Activated CD4-positive, alpha-beta memory T cell treated with anti-CD3 and anti-CD28 coated beads for 36 hours (primary cell): ENCODE measurements around the gene PIAS3. TPM values are rescaled to one million over a fixed set of nuclear protein-coding genes. Genes with fewer than 3 reads are reported as not detected.
"Not testable (repeated sequence)": the region's sequence is repeated elsewhere in the genome, so short reads cannot be mapped to it uniquely, and the experiment has no call there.

Source experiments
- CTCF ChIA-PET: fragments of 350-600 bp; sonication (Branson Sonifier 250); formaldehyde crosslinking; loops from one replicate; lab custom pipeline; 2021; ENCODE audit warnings: antibody characterized with exemption, inconsistent platforms; lab: Charles Lee
- POLR2A ChIA-PET: fragments of 350-600 bp; sonication (Branson Sonifier 250); formaldehyde crosslinking; loops from one replicate; lab custom pipeline; 2021; ENCODE audit warnings: antibody characterized with exemption; lab: Charles Lee
- DNase-seq: peaks from one replicate; pipeline ENCODE4 v3.0.0-alpha.2; 2020
- H3K27ac Mint-ChIP-seq: one replicate; pipeline ENCODE4 v1.8.0; 2021; ENCODE audit warnings: mixed read lengths
- H3K27me3 Mint-ChIP-seq: one replicate; pipeline ENCODE4 v1.8.0; 2021; ENCODE audit warnings: mixed read lengths
- H3K36me3 Mint-ChIP-seq: one replicate; pipeline ENCODE4 v1.8.0; 2021; ENCODE audit warnings: mixed read lengths
- H3K4me1 Mint-ChIP-seq: one replicate; pipeline ENCODE4 v1.8.0; 2021; ENCODE audit warnings: low read depth, mixed read lengths
- H3K4me3 Mint-ChIP-seq: one replicate; pipeline ENCODE4 v1.8.0; 2021; ENCODE audit warnings: mild to moderate bottlenecking, mixed read lengths
- H3K9me3 Mint-ChIP-seq: one replicate; pipeline ENCODE4 v1.8.0; 2021; ENCODE audit warnings: mixed read lengths
- intact Hi-C: fragments of 100-400 bp; cut with micrococcal nuclease; formaldehyde crosslinking; loops from one replicate; pipeline ENCODE4 v1.15.1; 2023
- total RNA-seq, 2 experiments: library from RNA; stranded (reverse); gene quantifications; one replicate each; pipeline ENCODE4 v1.2.3, GENCODE V29; 2021

Gene PIAS3
- total RNA-seq, 2 experiments from 2014 or later = 17.8 to 17.9 TPM

GRCh38 chr1:145846201-145846612 lies 12.7 kb downstream of the PIAS3 start:
- POLR2A ChIA-PET = interaction anchor here (0.6 to 2.6 kb wide), 4 partner anchors 9 to 81 kb away, joined by 3 to 19 read pairs (median 9); partner anchors contain the start of genes PIAS3 and RBM8A
- H3K4me1 Mint-ChIP-seq = peaks cover 11% of the 10 kb centered on the region
- H3K27ac Mint-ChIP-seq = peak overlapping the region; percentile 12
- CTCF ChIA-PET = interaction anchor here (0.9 to 9.4 kb wide), 28 partner anchors 12 to 381 kb away, joined by 3 to 158 read pairs (median 9); partner anchors contain the start of genes ANKRD35, ITGA10, LIX1L and PIAS3
- no peaks in the 10 kb centered on the region for H3K27me3 Mint-ChIP-seq
- intact Hi-C loops = loop anchor here (1.0 kb wide), 1 partner anchor 167 kb away; no protein-coding TSS in a partner anchor
- peak; percentile 53 for DNase-seq
- H3K9me3 Mint-ChIP-seq = no peaks in the 10 kb centered on the region
- H3K36me3 Mint-ChIP-seq = peaks cover 10% of the 10 kb centered on the region
- no peak overlapping the region for H3K4me3 Mint-ChIP-seq

- peaks cover 15% of the 10 kb centered on the region for H3K36me3 Mint-ChIP-seq
- ChIA-PET CTCF (interaction anchor here (0.6 to 9.4 kb wide), 49 partner anchors 12 to 380 kb away, joined by 3 to 158 read pairs (median 6); partner anchors contain the start of genes ANKRD34A, ANKRD35, HJV and ITGA10), POLR2A (interaction anchor here (0.6 to 2.6 kb wide), 7 partner anchors 9 to 82 kb away, joined by 3 to 19 read pairs (median 4); partner anchors contain the start of genes PIAS3, POLR3C, RBM8A and RNF115)
- H3K27ac Mint-ChIP-seq = peak within 1 kb of the TSS; percentile 12
- H3K4me1 Mint-ChIP-seq = peaks cover 11% of the 10 kb centered on the region
- H3K9me3 Mint-ChIP-seq = no peaks in the 10 kb centered on the region
- H3K4me3 Mint-ChIP-seq = no peak within 1 kb of the TSS
- DNase-seq = peak; percentile 80
- H3K27me3 Mint-ChIP-seq = no peaks in the 10 kb centered on the region
- intact Hi-C loops = loop anchor here (1.0 kb wide), 1 partner anchor 168 kb away; no protein-coding TSS in a partner anchor
These were observed 13.2 kb downstream of the PIAS3 start, which contains the start of gene NUDT17 for GRCh38 chr1:145845514-145846161. NUDT17 (plus strand) TSS chr1:145845630; CDS start chr1:145845641, 11 bp downstream.

DNA sequence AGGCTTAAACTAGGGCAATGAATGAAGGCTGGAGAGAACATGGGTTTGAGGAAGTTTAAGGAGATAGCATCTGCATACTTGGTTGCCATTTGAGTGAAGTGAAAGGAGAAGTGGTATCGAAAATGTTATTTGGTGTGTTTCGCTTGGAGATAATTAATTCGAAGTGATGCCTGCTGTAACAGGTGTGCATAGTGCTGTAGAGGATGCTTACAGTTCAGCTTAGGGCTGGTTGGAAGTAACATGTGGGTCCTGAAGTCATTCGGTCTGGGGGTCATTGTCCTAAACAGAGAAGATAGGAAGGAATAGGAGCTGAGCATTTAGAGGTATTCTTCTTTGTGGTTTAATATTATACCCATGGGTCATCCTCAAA lies 13.8 kb downstream of the PIAS3 start:
- intact Hi-C loops = no loop called here
- Mint-ChIP-seq H3K4me1 (peaks cover 11% of the 10 kb centered on the region), H3K9me3 (no peaks in the 10 kb centered on the region), H3K4me3 (no peak overlapping the region), H3K27me3 (no peaks in the 10 kb centered on the region), H3K36me3 (peaks cover 16% of the 10 kb centered on the region), H3K27ac (no peak overlapping the region)
- ChIA-PET CTCF (interaction anchor here (0.6 to 9.4 kb wide), 48 partner anchors 13 to 192 kb away, joined by 3 to 158 read pairs (median 6); partner anchors contain the start of genes ANKRD34A, ANKRD35, HJV and ITGA10), POLR2A (interaction anchor here (0.6 to 2.6 kb wide), 5 partner anchors 13 to 82 kb away, joined by 3 to 19 read pairs (median 4); partner anchors contain the start of genes PIAS3, POLR3C, RBM8A and RNF115)
- no peak for DNase-seq

- H3K4me1 Mint-ChIP-seq = peaks cover 11% of the 10 kb centered on the region
- no peaks in the 10 kb centered on the region for H3K9me3 Mint-ChIP-seq
- no peak for DNase-seq
- intact Hi-C loops = no loop called here
- ChIA-PET POLR2A (no interaction called here), CTCF (interaction anchor here (0.6 to 9.4 kb wide), 4 partner anchors 12 to 192 kb away, joined by 3 to 154 read pairs (median 7); partner anchors contain the start of genes POLR3C and RNF115)
- no peaks in the 10 kb centered on the region for H3K27me3 Mint-ChIP-seq
- peaks cover 24% of the 10 kb centered on the region for H3K36me3 Mint-ChIP-seq
- H3K27ac Mint-ChIP-seq = no peak overlapping the region
- no peak overlapping the region for H3K4me3 Mint-ChIP-seq
These were observed 15.8 kb downstream of the PIAS3 start for GRCh38 chr1:145843031-145843430.

GRCh38 chr1:145837656-145838055 lies 21.2 kb downstream of the PIAS3 start:
- peaks cover 42% of the 10 kb centered on the region for H3K36me3 Mint-ChIP-seq
- ChIA-PET CTCF (interaction anchor here (1.3 to 16.5 kb wide), 2 partner anchors 9 to 55 kb away, joined by 3 to 154 read pairs; partner anchors contain the start of gene NUDT17), POLR2A (interaction anchor here (1.1 kb wide), 1 partner anchor 21 kb away, joined by 3 read pairs; the partner anchor contains the start of gene PIAS3)
- DNase-seq = no peak
- no peak overlapping the region for H3K27ac Mint-ChIP-seq
- H3K9me3 Mint-ChIP-seq = no peaks in the 10 kb centered on the region
- H3K4me1 Mint-ChIP-seq = no peaks in the 10 kb centered on the region
- H3K27me3 Mint-ChIP-seq = no peaks in the 10 kb centered on the region
- H3K4me3 Mint-ChIP-seq = no peak overlapping the region
- intact Hi-C loops = no loop called here

DNA sequence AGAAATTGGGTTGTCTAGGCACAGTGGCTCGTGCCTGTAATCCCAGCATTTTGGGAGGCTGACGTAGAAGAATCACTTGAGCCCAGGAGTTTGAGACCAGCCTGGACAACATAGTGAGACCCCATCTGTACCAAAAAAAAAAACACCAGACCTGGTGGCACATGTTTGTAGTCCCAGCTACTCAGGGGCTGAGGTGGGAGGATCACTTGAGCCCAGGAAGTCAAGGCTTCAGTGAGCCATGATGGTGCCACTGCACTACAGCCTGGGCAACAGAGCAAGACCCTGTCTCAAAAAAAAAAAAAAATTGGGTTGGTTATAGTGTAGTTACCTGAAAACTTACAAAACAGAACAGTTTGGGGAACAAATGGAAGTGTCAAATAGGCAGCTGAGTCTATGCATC lies 28.1 kb downstream of the PIAS3 start:
- H3K4me3 Mint-ChIP-seq, POLR2A ChIA-PET, H3K27ac Mint-ChIP-seq, H3K27me3 Mint-ChIP-seq, DNase-seq, intact Hi-C loops, H3K9me3 Mint-ChIP-seq: not testable (repeated sequence)
- Mint-ChIP-seq H3K4me1 (peaks cover 34% of the 10 kb centered on the region), H3K36me3 (peaks cover 58% of the 10 kb centered on the region)
- CTCF ChIA-PET = interaction anchor here (16.5 kb wide), 1 partner anchor 16 kb away, joined by 154 read pairs; the partner anchor contains the start of gene NUDT17

DNA sequence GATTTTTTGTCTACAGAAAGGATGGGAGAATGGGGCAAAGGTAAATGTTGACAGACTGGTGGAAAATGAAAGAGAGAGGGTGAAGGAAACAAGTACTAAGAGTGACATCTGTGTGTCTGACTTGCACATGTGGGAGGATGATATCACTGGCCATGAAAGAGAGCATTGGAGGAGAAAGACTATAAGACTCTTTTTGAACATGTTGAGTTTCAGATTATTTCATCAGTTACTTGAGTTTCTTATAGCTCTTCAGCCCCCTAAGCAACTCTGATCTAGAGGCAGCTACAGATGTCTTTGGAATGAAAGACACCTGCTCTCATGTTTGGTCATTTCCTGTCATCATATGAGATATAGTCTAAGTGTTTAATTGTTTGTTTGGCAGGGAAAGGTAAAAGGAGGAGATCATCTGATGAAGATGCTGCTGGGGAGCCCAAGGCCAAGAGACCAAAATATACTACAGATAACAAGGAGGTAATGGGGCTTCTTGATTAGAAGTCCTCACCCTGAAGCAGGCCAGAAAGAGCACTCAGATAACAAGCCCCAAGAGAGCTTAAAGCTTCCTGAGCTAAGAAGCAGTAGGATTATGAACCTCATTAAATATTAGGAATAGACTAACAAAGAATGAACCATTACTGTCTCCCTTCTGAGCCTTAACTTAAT lies 30.4 kb downstream of the PIAS3 start:
- H3K27me3 Mint-ChIP-seq = no peaks in the 10 kb centered on the region
- peak overlapping the region; percentile 17 for H3K4me3 Mint-ChIP-seq
- peak overlapping the region; percentile 87 for H3K27ac Mint-ChIP-seq
- intact Hi-C loops = loop anchor here (5.0 kb wide), 4 partner anchors 46 to 169 kb away; partner anchors contain the start of genes LIX1L, PEX11B and TXNIP
- ChIA-PET POLR2A (interaction anchor here (1.5 to 3.6 kb wide), 3 partner anchors 8 to 31 kb away, joined by 4 to 14 read pairs (median 8); partner anchors contain the start of genes NUDT17 and PIAS3), CTCF (interaction anchor here (0.7 to 16.5 kb wide), 4 partner anchors 18 to 189 kb away, joined by 3 to 154 read pairs (median 4); partner anchors contain the start of gene NUDT17)
- H3K36me3 Mint-ChIP-seq = peaks cover 60% of the 10 kb centered on the region
- DNase-seq = no peak
- peaks cover 43% of the 10 kb centered on the region for H3K4me1 Mint-ChIP-seq
- H3K9me3 Mint-ChIP-seq = no peaks in the 10 kb centered on the region

DNA sequence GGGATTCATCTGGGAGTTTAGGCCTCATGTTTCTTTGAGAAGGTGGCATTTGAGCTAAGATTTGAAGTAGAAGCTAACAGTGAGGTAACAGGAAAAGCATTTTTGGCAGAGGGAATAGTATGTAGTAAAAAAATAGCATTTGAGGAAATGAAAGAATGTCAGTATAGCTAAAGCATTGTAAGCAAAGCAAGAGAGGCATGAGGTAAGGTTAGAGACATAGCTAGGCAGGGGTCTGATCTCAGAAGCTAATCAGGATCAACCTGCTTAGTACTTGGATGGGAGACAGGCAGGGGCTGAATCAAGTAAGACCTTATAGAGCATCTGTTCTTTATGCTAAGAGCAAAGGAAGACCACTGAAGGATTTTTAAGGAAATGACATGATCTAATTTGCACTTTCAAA lies 30.9 kb downstream of the PIAS3 start:
- no peak for DNase-seq
- intact Hi-C loops = loop anchor here (5.0 kb wide), 4 partner anchors 46 to 169 kb away; partner anchors contain the start of genes LIX1L, PEX11B and TXNIP
- Mint-ChIP-seq H3K4me1 (peaks cover 43% of the 10 kb centered on the region), H3K4me3 (peak overlapping the region; percentile 17), H3K36me3 (peaks cover 55% of the 10 kb centered on the region), H3K9me3 (no peaks in the 10 kb centered on the region), H3K27me3 (no peaks in the 10 kb centered on the region), H3K27ac (peak overlapping the region; percentile 87)
- ChIA-PET CTCF (interaction anchor here (0.7 to 16.5 kb wide), 3 partner anchors 19 to 190 kb away, joined by 3 to 154 read pairs (median 3); partner anchors contain the start of gene NUDT17), POLR2A (interaction anchor here (1.1 to 3.6 kb wide), 4 partner anchors 9 to 132 kb away, joined by 4 to 14 read pairs (median 6); partner anchors contain the start of genes NUDT17 and PIAS3)

- DNase-seq = no peak
- Mint-ChIP-seq H3K36me3 (peaks cover 46% of the 10 kb centered on the region), H3K9me3 (no peaks in the 10 kb centered on the region), H3K27ac (no peak overlapping the region), H3K4me3 (no peak overlapping the region), H3K4me1 (peaks cover 50% of the 10 kb centered on the region), H3K27me3 (no peaks in the 10 kb centered on the region)
- ChIA-PET CTCF (interaction anchor here (0.7 to 16.5 kb wide), 3 partner anchors 21 to 106 kb away, joined by 3 to 154 read pairs (median 4); partner anchors contain the start of gene NUDT17), POLR2A (interaction anchor here (0.9 to 3.6 kb wide), 3 partner anchors 13 to 226 kb away, joined by 3 to 14 read pairs (median 4); partner anchors contain the start of gene NUDT17)
- intact Hi-C loops = loop anchor here (5.0 kb wide), 4 partner anchors 44 to 171 kb away; partner anchors contain the start of genes LIX1L, PEX11B and TXNIP
These were observed 32.9 kb downstream of the PIAS3 start for GRCh38 chr1:145826030-145826429.

- peaks cover 35% of the 10 kb centered on the region for H3K36me3 Mint-ChIP-seq
- intact Hi-C loops = no loop called here
- peaks cover 50% of the 10 kb centered on the region for H3K4me1 Mint-ChIP-seq
- no peaks in the 10 kb centered on the region for H3K9me3 Mint-ChIP-seq
- peak overlapping the region; percentile 95 for H3K27ac Mint-ChIP-seq
- CTCF ChIA-PET = interaction anchor here (1.4 to 16.5 kb wide), 2 partner anchors 22 to 104 kb away, joined by 4 to 154 read pairs; partner anchors contain the start of gene NUDT17
- POLR2A ChIA-PET = interaction anchor here (0.7 to 2.4 kb wide), 4 partner anchors 21 to 140 kb away, joined by 3 to 10 read pairs (median 4); partner anchors contain the start of genes ANKRD34A, NUDT17, PIAS3 and POLR3GL
- H3K4me3 Mint-ChIP-seq = peak overlapping the region; percentile 96
- no peak for DNase-seq
- H3K27me3 Mint-ChIP-seq = no peaks in the 10 kb centered on the region
These were observed 34.4 kb downstream of the PIAS3 start for GRCh38 chr1:145824499-145824842.
